ENCODE data around the gene KLHL14. TPM values are rescaled to one million over a fixed set of nuclear protein-coding genes. Genes with fewer than 3 reads are reported as not detected.

KLHL14 gene
- total RNA-seq, 1 donor, result 1.4 TPM

- no peaks in the 10 kb centered on the region for H3K9me3 ChIP-seq (ENCODE audit: low read depth, low read length)
- no peak overlapping the region for H3K4me3 ChIP-seq (ENCODE audit: low read length)
- no peaks in the 10 kb centered on the region for H3K4me1 ChIP-seq (ENCODE audit: insufficient read depth, low read length)
- H3K27me3 ChIP-seq (ENCODE audit: insufficient read depth, low read length), result no peaks in the 10 kb centered on the region
Observed at GRCh38 chr18:32712860-32713259, 60.0 kb downstream of the KLHL14 start.

GRCh38 chr18:32711862-32712261, 61.0 kb downstream of the KLHL14 start:
- H3K4me3 ChIP-seq (ENCODE audit: low read length), result no peak overlapping the region
- no peaks in the 10 kb centered on the region for H3K9me3 ChIP-seq (ENCODE audit: low read depth, low read length)
- no peaks in the 10 kb centered on the region for H3K27me3 ChIP-seq (ENCODE audit: insufficient read depth, low read length)
- no peaks in the 10 kb centered on the region for H3K4me1 ChIP-seq (ENCODE audit: insufficient read depth, low read length)

- Histone ChIP-seq H3K9me3 (ENCODE audit: low read depth, low read length) (no peaks in the 10 kb centered on the region), H3K27me3 (ENCODE audit: insufficient read depth, low read length) (no peaks in the 10 kb centered on the region), H3K4me3 (ENCODE audit: low read length) (no peak overlapping the region), H3K4me1 (ENCODE audit: insufficient read depth, low read length) (no peaks in the 10 kb centered on the region)
Observed at GRCh38 chr18:32707586-32707985, 65.2 kb downstream of the KLHL14 start.

- Histone ChIP-seq H3K4me3 (ENCODE audit: low read length) (no peak overlapping the region), H3K9me3 (ENCODE audit: low read depth, low read length) (no peaks in the 10 kb centered on the region), H3K27me3 (ENCODE audit: insufficient read depth, low read length) (no peaks in the 10 kb centered on the region), H3K4me1 (ENCODE audit: insufficient read depth, low read length) (no peaks in the 10 kb centered on the region)
Observed at GRCh38 chr18:32707147-32707546, 65.7 kb downstream of the KLHL14 start.

GRCh38 chr18:32701313-32701712, 71.5 kb downstream of the KLHL14 start:
- no peaks in the 10 kb centered on the region for H3K9me3 ChIP-seq (ENCODE audit: low read depth, low read length)
- H3K27me3 ChIP-seq (ENCODE audit: insufficient read depth, low read length), result no peaks in the 10 kb centered on the region

DNA sequence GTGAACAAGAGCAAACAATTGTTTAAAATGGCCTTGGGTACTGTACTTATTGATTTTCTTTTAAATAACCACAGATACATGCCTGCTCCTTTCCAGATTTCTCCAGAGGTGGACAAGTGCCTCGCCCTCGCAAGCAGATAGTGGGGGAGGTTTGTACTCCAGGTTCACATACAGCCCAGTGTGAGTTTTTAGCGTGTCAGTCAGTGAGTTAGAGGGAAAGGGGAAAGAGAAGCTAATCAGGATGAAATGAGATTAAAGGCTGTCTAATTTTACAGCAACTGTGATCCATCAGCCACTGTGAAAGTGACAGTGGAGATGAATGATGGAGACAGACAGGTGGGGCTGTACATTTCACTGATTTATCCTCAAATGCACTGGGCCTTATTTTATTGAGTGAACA, 74.7 kb downstream of the KLHL14 start:
- Histone ChIP-seq H3K9me3 (ENCODE audit: low read depth, low read length) (no peaks in the 10 kb centered on the region), H3K4me3 (ENCODE audit: low read length) (no peak overlapping the region)

More at GRCh38 chr18:32701313-32701712, 71.5 kb downstream of the KLHL14 start:
- Histone ChIP-seq H3K4me3 (ENCODE audit: low read length) (no peak overlapping the region), H3K4me1 (ENCODE audit: insufficient read depth, low read length) (no peaks in the 10 kb centered on the region)

DNA sequence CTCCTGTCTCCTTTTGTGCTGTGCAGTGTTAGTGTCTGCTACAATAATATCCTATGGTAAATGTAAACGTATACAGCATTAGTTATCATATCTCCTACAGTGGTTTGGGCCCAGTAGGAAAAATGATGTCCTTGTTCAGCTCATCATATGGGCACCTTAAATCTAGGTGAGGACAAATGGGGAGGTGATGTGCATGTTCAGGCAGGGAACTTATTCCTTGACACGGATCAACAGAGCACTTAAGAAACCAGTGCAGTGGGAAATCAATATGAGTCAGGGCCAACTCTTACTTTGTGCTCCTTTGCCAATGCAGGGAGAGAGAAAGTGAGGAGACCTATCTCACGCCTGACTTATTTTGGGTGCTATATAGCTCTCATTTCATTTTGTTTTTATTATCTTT, 76.4 kb downstream of the KLHL14 start:
- no peaks in the 10 kb centered on the region for H3K4me1 ChIP-seq (ENCODE audit: insufficient read depth, low read length)

More for the DNA sequence above, 74.7 kb downstream of the KLHL14 start:
- H3K27me3 ChIP-seq (ENCODE audit: insufficient read depth, low read length), result no peaks in the 10 kb centered on the region
- H3K4me1 ChIP-seq (ENCODE audit: insufficient read depth, low read length), result no peaks in the 10 kb centered on the region

DNA sequence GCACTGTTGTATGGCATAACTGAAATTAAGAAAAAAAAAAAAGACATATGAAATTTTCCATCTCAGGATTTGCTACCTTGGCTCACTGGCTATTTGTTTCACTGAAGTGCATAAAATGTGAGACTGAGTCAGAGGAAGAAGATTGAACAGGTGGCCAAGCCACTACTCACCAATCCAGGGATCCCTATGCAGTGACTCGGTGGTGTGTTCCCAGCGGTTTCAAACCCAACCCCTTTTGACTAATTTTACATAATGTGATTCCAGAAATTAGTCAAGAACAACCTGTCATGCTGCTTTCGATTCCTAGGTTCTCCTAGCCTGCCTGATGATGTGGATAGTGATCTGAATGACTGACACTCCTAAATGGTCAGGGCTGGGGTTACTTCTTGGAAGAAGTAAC, 77.3 kb downstream of the KLHL14 start:
- no peaks in the 10 kb centered on the region for H3K27me3 ChIP-seq (ENCODE audit: insufficient read depth, low read length)
- no peak overlapping the region for H3K4me3 ChIP-seq (ENCODE audit: low read length)
- no peaks in the 10 kb centered on the region for H3K4me1 ChIP-seq (ENCODE audit: insufficient read depth, low read length)
- H3K9me3 ChIP-seq (ENCODE audit: low read depth, low read length), result no peaks in the 10 kb centered on the region

More for the DNA sequence above, 76.4 kb downstream of the KLHL14 start:
- no peak overlapping the region for H3K4me3 ChIP-seq (ENCODE audit: low read length)
- H3K9me3 ChIP-seq (ENCODE audit: low read depth, low read length), result no peaks in the 10 kb centered on the region
- no peaks in the 10 kb centered on the region for H3K27me3 ChIP-seq (ENCODE audit: insufficient read depth, low read length)

DNA sequence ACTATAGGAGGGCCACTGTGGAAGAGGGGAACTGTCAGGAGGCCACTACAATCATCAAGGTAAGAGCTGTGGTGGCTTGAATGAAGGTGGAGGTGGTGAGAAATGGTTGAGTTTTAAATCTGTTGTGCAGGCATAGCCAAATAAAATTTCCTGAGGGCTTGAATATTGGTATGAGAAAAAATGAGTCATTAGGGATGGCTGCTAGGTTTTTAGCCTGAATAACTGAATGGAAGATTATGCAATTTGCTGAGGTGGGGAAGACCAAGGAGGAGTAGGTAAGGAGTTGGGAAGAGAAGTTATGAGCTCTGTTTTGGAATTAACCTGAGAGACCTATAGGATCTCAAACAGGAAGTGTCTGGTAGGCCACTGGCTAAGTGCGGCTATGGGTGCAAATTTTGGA, 84.0 kb downstream of the KLHL14 start:
- Histone ChIP-seq H3K4me1 (ENCODE audit: insufficient read depth, low read length) (no peaks in the 10 kb centered on the region), H3K27me3 (ENCODE audit: insufficient read depth, low read length) (no peaks in the 10 kb centered on the region), H3K4me3 (ENCODE audit: low read length) (no peak overlapping the region)

GRCh38 chr18:32684940-32685339, 87.9 kb downstream of the KLHL14 start:
- Histone ChIP-seq H3K27me3 (ENCODE audit: insufficient read depth, low read length) (no peaks in the 10 kb centered on the region), H3K9me3 (ENCODE audit: low read depth, low read length) (no peaks in the 10 kb centered on the region), H3K4me3 (ENCODE audit: low read length) (no peak overlapping the region), H3K4me1 (ENCODE audit: insufficient read depth, low read length) (no peaks in the 10 kb centered on the region)

More for the DNA sequence above, 84.0 kb downstream of the KLHL14 start:
- H3K9me3 ChIP-seq (ENCODE audit: low read depth, low read length), result no peaks in the 10 kb centered on the region

- no peak overlapping the region for H3K4me3 ChIP-seq (ENCODE audit: low read length)
- H3K9me3 ChIP-seq (ENCODE audit: low read depth, low read length), result no peaks in the 10 kb centered on the region
- H3K27me3 ChIP-seq (ENCODE audit: insufficient read depth, low read length), result no peaks in the 10 kb centered on the region
- no peaks in the 10 kb centered on the region for H3K4me1 ChIP-seq (ENCODE audit: insufficient read depth, low read length)
Observed at GRCh38 chr18:32684096-32684495, 88.7 kb downstream of the KLHL14 start.

GRCh38 chr18:32683044-32683443, 89.8 kb downstream of the KLHL14 start:
- no peak overlapping the region for H3K4me3 ChIP-seq (ENCODE audit: low read length)
- H3K4me1 ChIP-seq (ENCODE audit: insufficient read depth, low read length), result no peaks in the 10 kb centered on the region
- no peaks in the 10 kb centered on the region for H3K9me3 ChIP-seq (ENCODE audit: low read depth, low read length)
- no peaks in the 10 kb centered on the region for H3K27me3 ChIP-seq (ENCODE audit: insufficient read depth, low read length)

- Histone ChIP-seq H3K4me3 (ENCODE audit: low read length) (no peak overlapping the region), H3K27me3 (ENCODE audit: insufficient read depth, low read length) (no peaks in the 10 kb centered on the region), H3K9me3 (ENCODE audit: low read depth, low read length) (no peaks in the 10 kb centered on the region), H3K4me1 (ENCODE audit: insufficient read depth, low read length) (no peaks in the 10 kb centered on the region)
Observed at GRCh38 chr18:32677578-32677977, 95.2 kb downstream of the KLHL14 start.

- Histone ChIP-seq H3K4me1 (ENCODE audit: insufficient read depth, low read length) (no peaks in the 10 kb centered on the region), H3K9me3 (ENCODE audit: low read depth, low read length) (no peaks in the 10 kb centered on the region), H3K4me3 (ENCODE audit: low read length) (no peak overlapping the region), H3K27me3 (ENCODE audit: insufficient read depth, low read length) (no peaks in the 10 kb centered on the region)
Observed at GRCh38 chr18:32674491-32674890, 98.3 kb downstream of the KLHL14 start.

GRCh38 chr18:32672398-32672797, 100.4 kb downstream of the KLHL14 start:
- Histone ChIP-seq H3K9me3 (ENCODE audit: low read depth, low read length) (no peaks in the 10 kb centered on the region), H3K4me3 (ENCODE audit: low read length) (no peak overlapping the region), H3K4me1 (ENCODE audit: insufficient read depth, low read length) (no peaks in the 10 kb centered on the region), H3K27me3 (ENCODE audit: insufficient read depth, low read length) (no peaks in the 10 kb centered on the region)

- Histone ChIP-seq H3K27me3 (ENCODE audit: insufficient read depth, low read length) (no peaks in the 10 kb centered on the region), H3K4me3 (ENCODE audit: low read length) (no peak overlapping the region), H3K9me3 (ENCODE audit: low read depth, low read length) (no peaks in the 10 kb centered on the region), H3K4me1 (ENCODE audit: insufficient read depth, low read length) (no peaks in the 10 kb centered on the region)
Observed at GRCh38 chr18:32670727-32671126, 102.1 kb downstream of the KLHL14 start.
